SK-N-SH (cell line): ENCODE measurements around the gene SAP30BP.

Experiments
- EZH2phosphoT487 ChIP-seq: fragments of 200-600 bp; sonication (generic); IDR thresholded peaks from 2 replicates; pipeline ENCODE4 v1.6.1; 2017; ENCODE audit warnings: low read depth, mixed run types, mild to moderate bottlenecking, antibody characterized with exemption, moderate library complexity, borderline replicate concordance
- JUND ChIP-seq: IDR thresholded peaks from 2 replicates; pipeline ENCODE4 v1.4.0; 2012
- MXI1 ChIP-seq: IDR thresholded peaks from 2 replicates; pipeline ENCODE4 v1.6.1; 2012; ENCODE audit warnings: mild to moderate bottlenecking, low read depth, low read length, improper control_type of control experiment
- POLR2AphosphoS5 ChIP-seq: IDR thresholded peaks from 2 replicates; pipeline ENCODE4 v1.6.1; 2012; ENCODE audit warnings: low read depth, low read length
- RFX5 ChIP-seq: IDR thresholded peaks from 2 replicates; pipeline ENCODE4 v1.6.1; 2012; ENCODE audit warnings: mild to moderate bottlenecking, improper control_type of control experiment, low read length
- SIN3A ChIP-seq: IDR thresholded peaks from 2 replicates; pipeline ENCODE4 v1.6.1; 2012; ENCODE audit warnings: low read depth, mild to moderate bottlenecking, low read length, moderate library complexity, borderline replicate concordance
- TAF1 ChIP-seq: IDR thresholded peaks from 2 replicates; pipeline ENCODE4 v1.6.1; 2012; ENCODE audit warnings: low read depth, mild to moderate bottlenecking, low read length, moderate library complexity, borderline replicate concordance
- TF ChIP-seq, protein P1 (sequence below): fragments of 200-600 bp; sonication (generic); IDR thresholded peaks from 2 replicates; pipeline ENCODE4 v1.6.1; 2017; ENCODE audit warnings: antibody characterized with exemption, mild to moderate bottlenecking, moderate library complexity

- TF ChIP-seq JUND (no peak), POLR2AphosphoS5 (no peak), MXI1 (no peak), SIN3A (no peak), EZH2phosphoT487 (no peak), RFX5 (no peak), TAF1 (no peak)
- TF ChIP-seq, protein P1, sequence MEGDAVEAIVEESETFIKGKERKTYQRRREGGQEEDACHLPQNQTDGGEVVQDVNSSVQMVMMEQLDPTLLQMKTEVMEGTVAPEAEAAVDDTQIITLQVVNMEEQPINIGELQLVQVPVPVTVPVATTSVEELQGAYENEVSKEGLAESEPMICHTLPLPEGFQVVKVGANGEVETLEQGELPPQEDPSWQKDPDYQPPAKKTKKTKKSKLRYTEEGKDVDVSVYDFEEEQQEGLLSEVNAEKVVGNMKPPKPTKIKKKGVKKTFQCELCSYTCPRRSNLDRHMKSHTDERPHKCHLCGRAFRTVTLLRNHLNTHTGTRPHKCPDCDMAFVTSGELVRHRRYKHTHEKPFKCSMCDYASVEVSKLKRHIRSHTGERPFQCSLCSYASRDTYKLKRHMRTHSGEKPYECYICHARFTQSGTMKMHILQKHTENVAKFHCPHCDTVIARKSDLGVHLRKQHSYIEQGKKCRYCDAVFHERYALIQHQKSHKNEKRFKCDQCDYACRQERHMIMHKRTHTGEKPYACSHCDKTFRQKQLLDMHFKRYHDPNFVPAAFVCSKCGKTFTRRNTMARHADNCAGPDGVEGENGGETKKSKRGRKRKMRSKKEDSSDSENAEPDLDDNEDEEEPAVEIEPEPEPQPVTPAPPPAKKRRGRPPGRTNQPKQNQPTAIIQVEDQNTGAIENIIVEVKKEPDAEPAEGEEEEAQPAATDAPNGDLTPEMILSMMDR, result no peak
These were observed 28.2 kb upstream of the SAP30BP start for GRCh38 chr17:75638893-75639292.
